Neural cell (in vitro differentiated cells): ENCODE results near the gene MXI1.

ENCODE experiments used
- CTCF ChIP-seq: fragments of 450-650 bp; IDR thresholded peaks from 2 replicates; pipeline ENCODE4 v1.5.1; 2014; ENCODE audit warnings: antibody characterized with exemption, mild to moderate bottlenecking, moderate library complexity; ENCODE audit not compliant: poor library complexity, severe bottlenecking
- EP300 ChIP-seq: fragments of 450-650 bp; conservative IDR thresholded peaks from 2 replicates; pipeline ENCODE4 v1.6.1; 2014; ENCODE audit warnings: antibody characterized with exemption, mild to moderate bottlenecking, moderate library complexity; ENCODE audit not compliant: poor library complexity, severe bottlenecking
- EZH2 ChIP-seq: fragments of 200-600, 300-800 bp; shearing (Covaris generic), sonication (generic); IDR thresholded peaks from 2 replicates; pipeline ENCODE4 v1.6.1; 2014; ENCODE audit warnings: antibody characterized with exemption, low read length, borderline replicate concordance, mild to moderate bottlenecking; ENCODE audit not compliant: insufficient read depth, poor library complexity, severe bottlenecking
- MXI1 ChIP-seq: fragments of 450-650 bp; conservative IDR thresholded peaks from 2 replicates; pipeline ENCODE4 v1.6.1; 2014; ENCODE audit warnings: antibody characterized with exemption, mild to moderate bottlenecking; ENCODE audit not compliant: poor library complexity, severe bottlenecking
- POLR2AphosphoS5 ChIP-seq: IDR thresholded peaks from 2 replicates; pipeline ENCODE4 v1.6.1; 2012
- RAD21 ChIP-seq: fragments of 450-650 bp; conservative IDR thresholded peaks from 2 replicates; pipeline ENCODE4 v1.6.1; 2014; ENCODE audit warnings: antibody characterized with exemption, mild to moderate bottlenecking, moderate library complexity
- TAF1 ChIP-seq: IDR thresholded peaks from 2 replicates; pipeline ENCODE4 v1.6.1; 2012; ENCODE audit warnings: low read depth

DNA sequence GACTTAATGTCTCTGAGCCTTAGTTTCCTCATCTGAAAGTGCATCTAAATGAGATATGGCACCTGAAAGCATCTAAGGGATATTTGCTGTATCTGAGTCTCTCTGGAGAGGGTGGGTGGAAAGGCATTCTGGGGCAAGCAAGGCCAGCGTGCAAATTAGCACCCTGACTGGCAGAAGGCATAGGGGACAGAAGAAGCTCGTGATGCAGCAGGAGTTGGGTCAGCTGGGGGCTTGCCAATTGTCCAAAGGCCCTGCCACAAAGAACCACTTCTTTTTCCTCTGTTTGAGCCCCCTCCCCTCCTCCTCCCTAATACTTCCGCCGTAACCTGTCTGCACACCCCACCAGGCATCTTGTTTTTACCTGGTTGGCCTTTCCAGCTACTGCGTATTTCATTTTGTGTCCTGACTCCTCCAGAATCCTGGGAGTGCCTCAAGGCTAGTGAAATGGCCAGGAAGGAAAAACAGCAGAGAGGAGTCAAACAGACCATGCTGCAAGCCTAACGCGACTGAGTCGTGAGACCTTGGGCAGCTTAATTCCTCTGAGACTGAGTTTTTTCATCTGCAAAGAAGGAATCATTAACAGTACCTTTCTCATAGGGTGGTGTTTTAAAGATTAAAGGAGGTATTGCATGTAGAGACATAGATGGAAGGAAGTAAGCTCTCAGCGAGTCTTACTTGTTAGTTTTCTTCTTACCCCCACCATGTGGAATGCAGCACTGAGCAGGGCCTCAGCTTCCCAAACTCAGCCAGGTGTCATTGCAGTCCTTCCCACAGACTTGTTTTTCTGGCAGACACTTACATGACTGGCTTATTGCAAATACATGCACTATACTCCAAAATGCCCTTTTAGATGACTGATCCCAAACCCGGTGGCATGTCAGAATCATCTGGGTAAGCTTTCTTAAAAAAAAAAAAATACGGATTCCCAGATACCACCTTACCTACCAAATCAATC is 49.1 kb upstream of the MXI1 start:
- TF ChIP-seq CTCF (no peak), EP300 (no peak), POLR2AphosphoS5 (no peak), TAF1 (no peak), EZH2 (no peak), RAD21 (no peak), MXI1 (no peak)
